OCI-LY1 (cell line): ENCODE results near the gene COMMD2.

Experiments
- CTCF ChIP-seq: fragments of 200-600 bp; sonication (generic), shearing (Covaris generic); IDR thresholded peaks from 2 replicates; pipeline ENCODE4 v1.5.1; 2017; ENCODE audit warnings: mild to moderate bottlenecking, antibody characterized with exemption, low read length, moderate library complexity, mixed read lengths
- EZH2 ChIP-seq: fragments of 200-600 bp; sonication (generic), shearing (Covaris generic); IDR thresholded peaks from 2 replicates; pipeline ENCODE4 v1.8.0; 2017; ENCODE audit warnings: borderline replicate concordance, mixed run types, mild to moderate bottlenecking, antibody characterized with exemption, low read length, moderate library complexity, mixed read lengths

- no peak for TF ChIP-seq CTCF
- no peak for TF ChIP-seq EZH2
Observed at GRCh38 chr3:149777414-149778214, 25.3 kb upstream of the COMMD2 start.
